Transverse colon (tissue), 4 donors: ENCODE measurements around the gene PALLD. TPM values are rescaled to one million over a fixed set of nuclear protein-coding genes. Genes with fewer than 3 reads are reported as not detected.

ENCODE experiments used
- DNase-seq: peaks from one replicate; pipeline ENCODE4 v3.0.0-alpha.2; 2019
- H3K27ac ChIP-seq, 4 donors: fragments of 200-600 bp; sonication (generic); 2 replicates each; pipeline ENCODE4 v1.5.1; 2016 to 2018; ENCODE audit warnings: inconsistent platforms in 4 of 4
- H3K27me3 ChIP-seq: fragments of 200-600 bp; sonication (generic); 2 replicates; pipeline ENCODE4 v1.5.1; 2017; ENCODE audit warnings: inconsistent platforms
- H3K36me3 ChIP-seq, 4 donors: fragments of 200-600 bp; sonication (generic); 2 replicates each; pipeline ENCODE4 v1.5.1; 2017 to 2019; ENCODE audit warnings: inconsistent platforms in 4 of 4
- H3K4me1 ChIP-seq, 4 donors: fragments of 200-600 bp; sonication (generic); 2 replicates each; pipeline ENCODE4 v1.5.1; 2017 to 2020; ENCODE audit warnings: inconsistent platforms in 4 of 4
- H3K4me3 ChIP-seq, 4 donors: fragments of 200-600 bp; sonication (generic); 1 replicate in 1 of 4; 2 replicates in 3 of 4; pipeline versions ENCODE4 v1.5.1 to v1.6.1; 2017 to 2019; ENCODE audit warnings: inconsistent platforms in 4 of 4
- H3K9me3 ChIP-seq, 2 donors: fragments of 200-600 bp; sonication (generic); 2 replicates each; pipeline ENCODE4 v1.5.1; 2017 to 2019; ENCODE audit warnings: inconsistent platforms in 2 of 2
- EP300 ChIP-seq: sonication (generic); formaldehyde crosslinking; IDR thresholded peaks from one replicate; pipeline ENCODE4 v1.6.1; 2017; ENCODE audit warnings: antibody characterized with exemption, low read depth
- POLR2A ChIP-seq: fragments of 450-650 bp; IDR thresholded peaks from one replicate; pipeline ENCODE4 v1.6.1; 2016; ENCODE audit warnings: antibody characterized with exemption, mild to moderate bottlenecking, moderate library complexity
- POLR2AphosphoS5 ChIP-seq, 3 donors: sonication (generic); formaldehyde crosslinking; IDR thresholded peaks; one replicate each; pipeline ENCODE4 v1.6.1; 2016; ENCODE audit warnings: antibody characterized with exemption in 3 of 3
- WGBS, 2 donors: methylation state at CpG; one replicate each; pipeline ENCODE4 v1.1.5; 2018; ENCODE audit warnings: low coverage in 1 of 2; 5-methylcytosine and 5-hydroxymethylcytosine counted together
- in situ Hi-C, 4 donors: fragments of 200-750 bp; cut with MboI; loops; one replicate each; pipeline versions ENCODE4 v1.15.0 to v1.15.1; 2017; ENCODE audit warnings: low sequenced_read_pairs in 3 of 4, low pct_ligation_motif_present in 1 of 4, low pct_unique_long_range_greater_than_20kb in 1 of 4
- intact Hi-C: fragments of 100-400 bp; cut with DNase I; formaldehyde crosslinking; loops from one replicate; pipeline ENCODE4 v1.15.1; 2023; ENCODE audit warnings: low total_unique reads
- total RNA-seq, 4 donors: library from RNA; depleted of rRNA; stranded (reverse); fragments of >200 nt; gene quantifications; one replicate each; pipeline ENCODE4 v1.1.0, GENCODE V29; 2016
- TF ChIP-seq, protein P1 (sequence below), 5 experiments: fragments of 200-600 bp in 3 of 5; fragments of 450-650 bp in 2 of 5; sonication (generic) in 3 of 5; IDR thresholded peaks; 1 replicate in 2 of 5; 2 replicates in 3 of 5; pipeline ENCODE4 v1.5.1; 2016 to 2017; ENCODE audit warnings: antibody characterized with exemption in 5 of 5, inconsistent platforms in 3 of 5, mild to moderate bottlenecking in 2 of 5, moderate library complexity in 1 of 5

The PALLD gene
- total RNA-seq, 4 donors from 2014 or later: 230 to 309 (median 278) TPM

DNA sequence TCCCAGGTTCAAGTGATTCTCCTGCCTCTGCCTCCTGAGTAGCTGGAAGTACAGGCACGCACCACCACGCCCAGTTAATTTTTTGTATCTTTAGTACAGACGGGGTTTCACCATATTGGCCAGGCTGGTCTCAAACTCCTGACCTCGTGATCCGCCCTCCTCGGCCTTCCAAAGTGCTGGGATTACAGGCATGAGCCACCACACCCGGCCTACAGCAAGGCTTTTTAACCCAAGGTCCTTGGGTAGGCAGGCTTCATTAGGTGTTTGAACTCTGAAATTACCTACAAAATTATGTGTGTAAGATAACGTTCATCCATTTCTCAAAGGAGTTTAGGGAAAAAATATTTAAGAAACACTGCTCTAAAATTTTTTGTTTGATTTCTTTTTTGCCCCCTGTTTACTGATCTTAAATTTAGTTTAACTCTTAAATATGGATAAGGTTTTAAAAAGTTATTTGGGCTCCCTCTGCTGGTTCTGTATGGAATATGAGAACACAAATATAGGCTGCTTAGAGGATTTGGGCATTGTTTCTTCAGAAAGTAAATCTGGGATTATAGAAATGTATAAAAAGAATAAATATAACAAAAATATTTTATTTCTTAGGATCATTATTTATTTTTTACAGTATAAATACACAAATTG lies 420.4 kb downstream of the PALLD start:
- Histone ChIP-seq H3K27me3 (no peaks in the 10 kb centered on the region), H3K4me3 (no peak overlapping the region), H3K9me3 (no peaks in the 10 kb centered on the region), H3K27ac (peak overlapping the region in 3 of 4 donors; percentile 23 to 50 (median 28)), H3K4me1 (peaks cover 0 to 3% (median 0%) of the 10 kb centered on the region in 4 donors), H3K36me3 (peaks cover 0 to 44% (median 7%) of the 10 kb centered on the region in 4 donors)
- 30 to 62% methylated on average over 1 to 8 of the region's 8 CpGs for WGBS, 2 donors
- TF ChIP-seq POLR2AphosphoS5 (IDR thresholded peaks at IDR 0.05): no peak
- TF ChIP-seq, protein P1, sequence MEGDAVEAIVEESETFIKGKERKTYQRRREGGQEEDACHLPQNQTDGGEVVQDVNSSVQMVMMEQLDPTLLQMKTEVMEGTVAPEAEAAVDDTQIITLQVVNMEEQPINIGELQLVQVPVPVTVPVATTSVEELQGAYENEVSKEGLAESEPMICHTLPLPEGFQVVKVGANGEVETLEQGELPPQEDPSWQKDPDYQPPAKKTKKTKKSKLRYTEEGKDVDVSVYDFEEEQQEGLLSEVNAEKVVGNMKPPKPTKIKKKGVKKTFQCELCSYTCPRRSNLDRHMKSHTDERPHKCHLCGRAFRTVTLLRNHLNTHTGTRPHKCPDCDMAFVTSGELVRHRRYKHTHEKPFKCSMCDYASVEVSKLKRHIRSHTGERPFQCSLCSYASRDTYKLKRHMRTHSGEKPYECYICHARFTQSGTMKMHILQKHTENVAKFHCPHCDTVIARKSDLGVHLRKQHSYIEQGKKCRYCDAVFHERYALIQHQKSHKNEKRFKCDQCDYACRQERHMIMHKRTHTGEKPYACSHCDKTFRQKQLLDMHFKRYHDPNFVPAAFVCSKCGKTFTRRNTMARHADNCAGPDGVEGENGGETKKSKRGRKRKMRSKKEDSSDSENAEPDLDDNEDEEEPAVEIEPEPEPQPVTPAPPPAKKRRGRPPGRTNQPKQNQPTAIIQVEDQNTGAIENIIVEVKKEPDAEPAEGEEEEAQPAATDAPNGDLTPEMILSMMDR (IDR thresholded peaks at IDR 0.05): peak; percentile 50 to 62 (median 54)
- in situ Hi-C loops (loop anchor here (5.0 to 25.0 kb wide), 6 partner anchors 202 to 730 kb away; no protein-coding TSS in a partner anchor), intact Hi-C loops (no loop called here)
- no peak for DNase-seq

DNA sequence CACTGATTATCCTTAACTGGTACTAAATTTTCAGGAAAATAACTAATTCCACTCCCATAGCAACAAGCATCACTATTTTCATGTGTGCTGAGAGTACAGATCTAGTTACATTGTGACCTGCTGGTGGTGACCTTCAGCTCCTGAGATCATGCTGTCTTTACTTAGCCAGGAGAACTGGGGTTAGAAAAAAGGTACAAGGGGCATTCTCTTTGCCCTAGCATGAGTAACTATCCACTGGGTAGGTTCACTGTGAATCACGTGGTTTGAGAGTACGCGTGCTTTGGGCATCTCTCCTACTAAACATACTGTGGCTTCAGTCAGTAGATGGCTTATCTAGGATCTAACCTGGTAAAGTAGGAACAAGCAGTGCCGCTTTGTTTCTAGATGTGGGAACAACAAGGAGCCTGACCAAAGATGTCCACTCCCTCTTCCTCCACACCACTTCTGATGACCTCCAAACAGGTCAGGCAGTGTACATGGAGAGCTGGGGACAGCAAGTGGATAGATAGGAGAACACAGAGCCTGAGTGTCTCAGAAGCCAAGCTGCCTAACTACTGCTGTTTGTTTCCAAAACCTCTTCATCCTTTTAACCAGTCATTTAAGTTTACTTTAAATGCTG lies 423.0 kb downstream of the PALLD start:
- H3K4me1 ChIP-seq: peaks cover 0 to 3% (median 0%) of the 10 kb centered on the region in 4 donors
- TF ChIP-seq POLR2AphosphoS5 (IDR thresholded peaks at IDR 0.05): no peak
- TF ChIP-seq POLR2A: no peak
- no peak for TF ChIP-seq EP300
- TF ChIP-seq, protein P1 (IDR thresholded peaks at IDR 0.05): no peak
- no peak for DNase-seq
- H3K27me3 ChIP-seq: no peaks in the 10 kb centered on the region
- intact Hi-C loops: loop anchor here (5.0 to 10.0 kb wide), 2 partner anchors 208 to 565 kb away; no protein-coding TSS in a partner anchor
- no peaks in the 10 kb centered on the region for H3K9me3 ChIP-seq
- WGBS, 2 donors: 91% methylated on average over 4 of the region's 4 CpGs; no CpG with 5 or more reads in 1 of the 2 donors
- H3K4me3 ChIP-seq: no peak overlapping the region
- peak overlapping the region; percentile 23 to 49 (median 38) for H3K27ac ChIP-seq
- H3K36me3 ChIP-seq: peaks cover 0 to 39% (median 11%) of the 10 kb centered on the region in 4 donors
- in situ Hi-C loops: loop anchor here (5.0 to 25.0 kb wide), 8 partner anchors 205 to 733 kb away; no protein-coding TSS in a partner anchor

DNA sequence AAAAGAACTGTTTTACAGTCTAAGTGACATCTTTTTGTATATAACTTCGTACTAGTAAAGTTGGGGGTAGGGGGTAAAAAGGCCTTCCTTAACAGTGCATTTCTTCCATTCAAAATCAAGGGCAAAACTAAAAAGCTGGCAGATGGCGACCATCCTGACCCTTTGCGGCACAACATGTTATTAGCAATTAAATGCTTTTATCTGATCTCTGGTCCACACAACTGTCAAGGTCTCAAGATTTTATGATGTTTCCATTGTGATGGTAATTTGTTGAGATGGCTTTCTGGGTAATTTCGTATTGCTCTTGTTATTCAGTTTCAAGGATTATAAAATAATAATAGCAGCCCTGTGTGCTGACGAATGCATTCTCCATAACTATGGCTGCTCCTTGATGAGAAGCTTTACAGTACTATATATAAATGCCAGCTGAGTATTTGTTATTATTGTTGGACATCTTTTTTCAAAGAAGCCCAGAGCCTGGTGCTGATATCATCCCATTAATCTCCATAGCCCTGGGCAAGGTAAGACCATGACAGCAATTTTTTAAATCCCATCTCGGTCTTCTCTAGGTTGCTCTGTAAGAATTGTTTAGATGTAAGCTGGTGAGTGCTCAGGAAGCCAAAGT lies 423.7 kb downstream of the PALLD start:
- Histone ChIP-seq H3K27me3 (no peaks in the 10 kb centered on the region), H3K36me3 (peaks cover 0 to 41% (median 14%) of the 10 kb centered on the region in 4 donors), H3K27ac (peak overlapping the region in 3 of 4 donors; percentile 23 to 49 (median 40)), H3K9me3 (no peaks in the 10 kb centered on the region), H3K4me3 (no peak overlapping the region), H3K4me1 (peaks cover 0 to 3% (median 0%) of the 10 kb centered on the region in 4 donors)
- no peak for DNase-seq
- in situ Hi-C loops: loop anchor here (5.0 to 25.0 kb wide), 5 partner anchors 208 to 733 kb away; no protein-coding TSS in a partner anchor
- WGBS, 2 donors: 76 to 84% methylated on average over 4 to 6 of the region's 6 CpGs
- intact Hi-C loops: loop anchor here (5.0 to 10.0 kb wide), 2 partner anchors 208 to 564 kb away; no protein-coding TSS in a partner anchor
- no peak for TF ChIP-seq EP300
- TF ChIP-seq POLR2A: no peak
- TF ChIP-seq, protein P1 (IDR thresholded peaks at IDR 0.05): no peak
- TF ChIP-seq POLR2AphosphoS5 (IDR thresholded peaks at IDR 0.05): no peak
